ENCODE measurements around the gene NKTR. TPM values are rescaled to one million over a fixed set of nuclear protein-coding genes. Genes with fewer than 3 reads are reported as not detected.

Gene NKTR
- total and polyA plus RNA-seq, 9 of the 15 experiments (the other 6 are each of a cell fraction or from before 2014, with no cell fraction given), result 19.7 to 123 (median 92.6) TPM

DNA sequence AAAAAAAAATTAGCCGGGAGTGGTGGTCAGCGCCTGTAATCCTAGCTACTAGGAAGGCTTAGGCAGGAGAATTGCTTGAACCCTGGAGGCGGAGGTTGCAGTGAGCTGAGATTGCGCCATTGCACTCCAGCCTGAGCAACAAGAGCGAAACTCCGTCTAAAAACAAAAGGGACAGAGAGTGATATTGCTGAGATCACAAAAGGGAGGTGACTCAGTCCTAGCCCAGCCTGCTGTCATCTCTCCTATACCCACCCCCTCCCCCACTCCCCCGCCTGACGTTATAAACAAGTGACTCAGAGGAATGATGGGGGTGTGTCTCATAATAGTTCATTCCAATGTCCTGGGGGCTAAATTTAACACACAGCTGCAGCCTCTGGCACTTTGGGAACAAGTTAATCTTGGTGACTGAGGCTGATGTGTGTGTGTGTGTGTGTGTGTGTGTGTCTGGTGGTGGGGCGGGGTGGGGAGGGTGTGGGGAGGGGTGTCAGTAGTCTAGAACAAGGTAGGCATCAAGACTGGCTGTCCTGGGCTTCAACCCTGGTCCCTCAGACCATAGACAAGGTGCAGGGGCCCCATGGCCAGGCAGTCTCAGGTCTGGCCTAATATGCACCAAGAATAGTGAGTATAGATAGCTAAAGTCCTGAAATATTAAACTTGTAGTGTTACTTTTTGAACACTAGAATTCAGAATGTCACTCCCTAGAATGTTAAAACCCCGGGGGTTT, 83.6 kb downstream of the NKTR start (continued):
- TF ChIP-seq, protein P1, sequence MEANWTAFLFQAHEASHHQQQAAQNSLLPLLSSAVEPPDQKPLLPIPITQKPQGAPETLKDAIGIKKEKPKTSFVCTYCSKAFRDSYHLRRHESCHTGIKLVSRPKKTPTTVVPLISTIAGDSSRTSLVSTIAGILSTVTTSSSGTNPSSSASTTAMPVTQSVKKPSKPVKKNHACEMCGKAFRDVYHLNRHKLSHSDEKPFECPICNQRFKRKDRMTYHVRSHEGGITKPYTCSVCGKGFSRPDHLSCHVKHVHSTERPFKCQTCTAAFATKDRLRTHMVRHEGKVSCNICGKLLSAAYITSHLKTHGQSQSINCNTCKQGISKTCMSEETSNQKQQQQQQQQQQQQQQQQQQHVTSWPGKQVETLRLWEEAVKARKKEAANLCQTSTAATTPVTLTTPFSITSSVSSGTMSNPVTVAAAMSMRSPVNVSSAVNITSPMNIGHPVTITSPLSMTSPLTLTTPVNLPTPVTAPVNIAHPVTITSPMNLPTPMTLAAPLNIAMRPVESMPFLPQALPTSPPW (CRISPR knock-in tag; IDR thresholded peaks at IDR 0.05), result peak; percentile 93
- TF ChIP-seq, protein P2, sequence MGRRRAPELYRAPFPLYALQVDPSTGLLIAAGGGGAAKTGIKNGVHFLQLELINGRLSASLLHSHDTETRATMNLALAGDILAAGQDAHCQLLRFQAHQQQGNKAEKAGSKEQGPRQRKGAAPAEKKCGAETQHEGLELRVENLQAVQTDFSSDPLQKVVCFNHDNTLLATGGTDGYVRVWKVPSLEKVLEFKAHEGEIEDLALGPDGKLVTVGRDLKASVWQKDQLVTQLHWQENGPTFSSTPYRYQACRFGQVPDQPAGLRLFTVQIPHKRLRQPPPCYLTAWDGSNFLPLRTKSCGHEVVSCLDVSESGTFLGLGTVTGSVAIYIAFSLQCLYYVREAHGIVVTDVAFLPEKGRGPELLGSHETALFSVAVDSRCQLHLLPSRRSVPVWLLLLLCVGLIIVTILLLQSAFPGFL (CRISPR knock-in tag; IDR thresholded peaks at IDR 0.05), result no peak
- TF ChIP-seq TRIM24 (IDR thresholded peaks at IDR 0.05) (peak; percentile 39 to 48; a peak in 1 of 4 replicates), ZNF212 (CRISPR knock-in tag; IDR thresholded peaks at IDR 0.05) (no peak), SOX6 (IDR thresholded peaks at IDR 0.05) (peak; percentile 39), CXXC5 (CRISPR knock-in tag; IDR thresholded peaks at IDR 0.05) (no peak), DPF2 (IDR thresholded peaks at IDR 0.05) (peak; percentile 76), FOSL1 (tag; conservative IDR thresholded peaks at IDR 0.05) (peak; percentile 97), ARNT (IDR thresholded peaks at IDR 0.05) (peak in 1 of 2 experiments; percentile 97; a peak in 2 of 4 replicates), KLF6 (CRISPR knock-in tag; IDR thresholded peaks at IDR 0.05; ENCODE audit: borderline replicate concordance) (no peak), ETV6 (IDR thresholded peaks at IDR 0.05; ENCODE audit: borderline replicate concordance in 1 of 2, low read depth in 2 of 2, low read length in 1 of 2) (no peak), ETV6 (CRISPR knock-in tag; IDR thresholded peaks at IDR 0.05; ENCODE audit: borderline replicate concordance) (no peak), ARID1B (IDR thresholded peaks at IDR 0.05) (peak; percentile 61; the same call in 1 of the 2 replicates), ATF7 (IDR thresholded peaks at IDR 0.05) (0 out of 2 replicates have a peak, but pooled peaks have one; percentile 18), CREM (IDR thresholded peaks at IDR 0.05; ENCODE audit: low read depth) (peak; percentile 83), ZKSCAN8 (CRISPR knock-in tag; IDR thresholded peaks at IDR 0.05) (no peak), ZNF12 (CRISPR knock-in tag; IDR thresholded peaks at IDR 0.05) (no peak), ZEB2 (IDR thresholded peaks at IDR 0.05) (0 out of 2 replicates have a peak, but pooled peaks have one; percentile 23), PCBP2 (IDR thresholded peaks at IDR 0.05; ENCODE audit: low read depth, low read length, poor library complexity, severe bottlenecking) (no peak), TCFL5 (CRISPR knock-in tag; conservative IDR thresholded peaks at IDR 0.05) (no peak), ZNF41 (CRISPR knock-in tag; conservative IDR thresholded peaks at IDR 0.05) (no peak), RCOR1 (IDR thresholded peaks at IDR 0.05; ENCODE audit: borderline replicate concordance in 1 of 2, low read depth in 2 of 2, low read length in 2 of 2) (peak in 1 of 2 experiments; percentile 54; a peak in 1 of 4 replicates), KDM5B (IDR thresholded peaks at IDR 0.05; ENCODE audit: insufficient replicate concordance, low read depth, low read length) (no peak), ZNF77 (CRISPR knock-in tag; IDR thresholded peaks at IDR 0.05) (no peak), HNRNPL (IDR thresholded peaks at IDR 0.05; ENCODE audit: low read depth, low read length) (no peak), NONO (IDR thresholded peaks at IDR 0.05; ENCODE audit: low read depth in 2 of 2, low read length in 1 of 2) (no peak), JUN (IDR thresholded peaks at IDR 0.05; ENCODE audit: borderline replicate concordance, low read depth, low read length) (peak; percentile 79; the same call in 1 of the 2 replicates), JUN (CRISPR knock-in tag; IDR thresholded peaks at IDR 0.05; ENCODE audit: borderline replicate concordance) (no peak), NCOA1 (IDR thresholded peaks at IDR 0.05; ENCODE audit: low read depth) (peak; percentile 36; the same call in 1 of the 2 replicates)

All from K562 (cell line).